Measurements from ENCODE around the gene GATA5. TPM values are rescaled to one million over a fixed set of nuclear protein-coding genes. Genes with fewer than 3 reads are reported as not detected.

GATA5 gene
- total RNA-seq, 4 donors from 2014 or later, result 0.33 to 0.78 (median 0.46) TPM; not detected in 1

DNA sequence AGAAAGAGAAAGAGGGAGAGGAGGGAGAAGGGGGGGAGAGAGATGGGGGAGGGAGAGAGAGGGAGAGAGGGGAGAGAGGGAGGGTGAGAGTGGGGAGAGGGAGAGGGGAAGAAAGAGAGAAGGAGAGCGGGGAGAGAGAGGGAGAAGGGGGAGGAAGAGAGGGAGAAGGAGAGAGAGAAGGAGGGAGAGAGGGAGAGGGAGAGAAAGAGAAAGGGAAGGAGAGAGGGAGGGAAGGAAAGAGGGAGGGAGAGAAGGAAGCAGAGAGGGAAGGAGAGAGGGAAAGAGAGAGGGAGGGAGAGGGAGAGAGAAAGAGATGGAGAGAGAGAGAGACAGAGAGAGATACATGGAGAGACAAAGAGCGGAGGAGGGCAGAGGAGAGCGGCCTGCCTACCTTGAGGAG is 23.8 kb downstream of the GATA5 start:
- intact Hi-C loops (cut with DNase I), result no loop called here
- Histone ChIP-seq H3K9me3 (no peaks in the 10 kb centered on the region), H3K27me3 (peaks cover 0 to 92% (median 0%) of the 10 kb centered on the region in 4 donors), H3K4me1 (no peaks in the 10 kb centered on the region), H3K36me3 (no peaks in the 10 kb centered on the region), H3K4me3 (no peak overlapping the region), H3K27ac (replicated peaks in 1 of 4) (no peak overlapping the region)
- 91% methylated on average over 3 of the region's 3 CpGs for WGBS
- DNase-seq (ENCODE audit: extremely low spot score), result no peak
- TF ChIP-seq POLR2A (IDR thresholded peaks at IDR 0.05; ENCODE audit: low read depth) (no peak), EP300 (IDR thresholded peaks at IDR 0.05) (no peak), POLR2AphosphoS5 (IDR thresholded peaks at IDR 0.05) (no peak)
- TF ChIP-seq, protein P1, sequence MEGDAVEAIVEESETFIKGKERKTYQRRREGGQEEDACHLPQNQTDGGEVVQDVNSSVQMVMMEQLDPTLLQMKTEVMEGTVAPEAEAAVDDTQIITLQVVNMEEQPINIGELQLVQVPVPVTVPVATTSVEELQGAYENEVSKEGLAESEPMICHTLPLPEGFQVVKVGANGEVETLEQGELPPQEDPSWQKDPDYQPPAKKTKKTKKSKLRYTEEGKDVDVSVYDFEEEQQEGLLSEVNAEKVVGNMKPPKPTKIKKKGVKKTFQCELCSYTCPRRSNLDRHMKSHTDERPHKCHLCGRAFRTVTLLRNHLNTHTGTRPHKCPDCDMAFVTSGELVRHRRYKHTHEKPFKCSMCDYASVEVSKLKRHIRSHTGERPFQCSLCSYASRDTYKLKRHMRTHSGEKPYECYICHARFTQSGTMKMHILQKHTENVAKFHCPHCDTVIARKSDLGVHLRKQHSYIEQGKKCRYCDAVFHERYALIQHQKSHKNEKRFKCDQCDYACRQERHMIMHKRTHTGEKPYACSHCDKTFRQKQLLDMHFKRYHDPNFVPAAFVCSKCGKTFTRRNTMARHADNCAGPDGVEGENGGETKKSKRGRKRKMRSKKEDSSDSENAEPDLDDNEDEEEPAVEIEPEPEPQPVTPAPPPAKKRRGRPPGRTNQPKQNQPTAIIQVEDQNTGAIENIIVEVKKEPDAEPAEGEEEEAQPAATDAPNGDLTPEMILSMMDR (IDR thresholded peaks at IDR 0.05), result no peak

DNA sequence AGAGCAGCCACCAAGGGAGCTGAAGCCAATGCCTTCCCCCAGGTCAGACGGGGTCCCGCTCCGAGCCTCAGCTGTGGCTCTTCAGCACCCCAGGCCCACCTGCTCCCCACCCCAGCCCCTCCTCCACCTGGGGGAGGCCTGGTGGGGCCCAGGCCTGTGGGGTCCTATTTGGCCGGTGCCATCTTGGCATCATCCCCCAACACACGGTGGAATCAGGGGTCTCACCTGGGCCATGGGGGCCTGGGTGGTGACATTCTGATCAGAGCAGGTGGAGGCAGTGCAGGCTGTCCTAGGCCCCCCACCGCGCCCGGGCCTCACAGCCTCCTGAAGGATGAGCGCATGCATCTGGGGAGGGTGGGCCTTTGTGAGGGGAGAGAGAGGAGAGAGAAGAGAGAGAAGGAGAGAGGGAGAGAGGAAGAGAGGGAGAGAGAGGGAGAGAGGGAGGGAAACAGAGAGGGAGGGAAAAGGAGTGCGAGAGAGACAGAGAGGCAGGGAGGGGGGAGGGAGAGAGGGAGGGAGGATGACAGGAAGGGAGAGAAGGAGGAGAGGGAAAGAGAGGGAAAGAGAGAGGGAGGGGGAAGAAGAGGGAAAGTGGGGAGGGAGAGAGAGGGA is 24.5 kb downstream of the GATA5 start:
- TF ChIP-seq EP300 (IDR thresholded peaks at IDR 0.05), result no peak
- no peak for TF ChIP-seq POLR2AphosphoS5 (IDR thresholded peaks at IDR 0.05)
- TF ChIP-seq, protein P1 (IDR thresholded peaks at IDR 0.05), result no peak
- TF ChIP-seq POLR2A (IDR thresholded peaks at IDR 0.05; ENCODE audit: low read depth), result no peak
- intact Hi-C loops (cut with DNase I), result no loop called here
- Histone ChIP-seq H3K9me3 (no peaks in the 10 kb centered on the region), H3K36me3 (no peaks in the 10 kb centered on the region), H3K27me3 (peaks cover 0 to 95% (median 0%) of the 10 kb centered on the region in 4 donors), H3K4me1 (no peaks in the 10 kb centered on the region), H3K4me3 (no peak overlapping the region), H3K27ac (replicated peaks in 1 of 4) (no peak overlapping the region)
- 59% methylated on average over 6 of the region's 10 CpGs for WGBS
- no peak for DNase-seq (ENCODE audit: extremely low spot score)

DNA sequence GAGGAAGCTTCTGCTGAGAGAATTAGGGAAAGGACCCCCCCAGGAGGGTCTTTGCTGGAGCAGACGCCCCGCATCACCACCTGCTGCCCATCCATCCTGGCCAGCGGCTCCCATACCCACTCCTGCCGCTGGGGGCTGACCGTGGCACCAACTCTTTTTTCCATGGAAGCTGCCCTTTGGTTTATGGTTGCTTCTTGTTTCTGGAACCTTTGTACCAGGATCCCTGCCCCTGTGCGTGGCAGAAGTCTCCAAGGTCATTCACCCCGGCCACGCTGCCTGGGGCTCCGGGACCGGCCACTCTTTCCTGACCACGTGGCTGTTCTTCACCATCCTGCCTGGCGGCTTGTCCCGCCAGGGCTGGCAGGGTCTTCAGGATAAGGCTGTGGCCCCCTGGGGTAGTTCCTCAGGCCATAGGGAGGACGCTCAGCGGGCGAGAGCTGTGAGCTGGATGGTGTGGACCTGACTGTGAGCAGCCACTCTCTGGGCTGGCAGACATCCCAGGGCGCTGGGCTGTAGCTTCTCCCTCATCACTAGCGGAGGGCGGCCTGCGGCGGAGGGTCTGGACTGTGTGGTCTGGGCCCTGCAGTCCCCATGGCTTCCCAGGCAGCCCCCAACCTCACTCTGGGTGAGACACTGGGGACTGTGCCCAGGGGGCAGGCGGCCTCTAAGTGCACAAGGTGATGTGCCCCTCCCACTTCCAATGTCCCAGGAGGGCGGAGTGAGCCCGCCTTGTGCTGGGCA is 25.7 kb downstream of the GATA5 start:
- 77% methylated on average over 8 of the region's 24 CpGs for WGBS
- Histone ChIP-seq H3K4me3 (no peak overlapping the region), H3K9me3 (no peaks in the 10 kb centered on the region), H3K4me1 (no peaks in the 10 kb centered on the region), H3K36me3 (no peaks in the 10 kb centered on the region), H3K27me3 (peaks cover 0 to 96% (median 0%) of the 10 kb centered on the region in 4 donors), H3K27ac (replicated peaks in 1 of 4) (no peak overlapping the region)
- intact Hi-C loops (cut with DNase I), result no loop called here
- no peak for DNase-seq (ENCODE audit: extremely low spot score)
- TF ChIP-seq, protein P1 (IDR thresholded peaks at IDR 0.05), result no peak
- TF ChIP-seq EP300 (IDR thresholded peaks at IDR 0.05) (no peak), POLR2A (IDR thresholded peaks at IDR 0.05; ENCODE audit: low read depth) (no peak), POLR2AphosphoS5 (IDR thresholded peaks at IDR 0.05) (no peak)

DNA sequence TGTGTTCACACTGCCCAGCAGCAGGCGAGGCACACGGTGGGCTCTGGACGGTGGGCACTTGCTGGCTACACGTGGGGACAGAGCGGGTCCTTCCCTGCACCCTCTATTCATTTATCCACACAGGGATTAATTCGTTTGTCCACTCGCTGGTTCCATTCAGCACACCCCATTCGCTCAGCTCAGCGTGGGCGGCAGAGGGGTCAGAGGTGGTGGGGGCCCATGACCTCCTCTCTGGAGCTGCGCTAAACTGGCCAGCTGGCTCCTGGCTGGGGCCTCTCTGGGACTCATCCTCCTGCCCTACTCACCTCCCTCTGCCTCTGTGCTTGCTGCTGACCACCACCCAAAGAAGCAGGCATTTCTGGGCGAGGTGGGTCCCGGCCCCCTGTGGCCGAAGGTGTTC is 27.0 kb downstream of the GATA5 start:
- Histone ChIP-seq H3K36me3 (no peaks in the 10 kb centered on the region), H3K4me1 (no peaks in the 10 kb centered on the region), H3K9me3 (no peaks in the 10 kb centered on the region), H3K27ac (replicated peaks in 1 of 4) (no peak overlapping the region), H3K4me3 (no peak overlapping the region), H3K27me3 (peaks cover 0 to 95% (median 0%) of the 10 kb centered on the region in 4 donors)
- DNase-seq (ENCODE audit: extremely low spot score), result no peak
- no peak for TF ChIP-seq POLR2AphosphoS5 (IDR thresholded peaks at IDR 0.05)
- no peak for TF ChIP-seq POLR2A (IDR thresholded peaks at IDR 0.05; ENCODE audit: low read depth)
- TF ChIP-seq EP300 (IDR thresholded peaks at IDR 0.05), result no peak
- TF ChIP-seq, protein P1 (IDR thresholded peaks at IDR 0.05), result no peak
- WGBS, result 72% methylated on average over 9 of the region's 14 CpGs
- intact Hi-C loops (cut with DNase I), result no loop called here

Data from esophagus muscularis mucosa (tissue), 4 donors.